ENCODE data around the gene PGD.

The PGD gene

DNA sequence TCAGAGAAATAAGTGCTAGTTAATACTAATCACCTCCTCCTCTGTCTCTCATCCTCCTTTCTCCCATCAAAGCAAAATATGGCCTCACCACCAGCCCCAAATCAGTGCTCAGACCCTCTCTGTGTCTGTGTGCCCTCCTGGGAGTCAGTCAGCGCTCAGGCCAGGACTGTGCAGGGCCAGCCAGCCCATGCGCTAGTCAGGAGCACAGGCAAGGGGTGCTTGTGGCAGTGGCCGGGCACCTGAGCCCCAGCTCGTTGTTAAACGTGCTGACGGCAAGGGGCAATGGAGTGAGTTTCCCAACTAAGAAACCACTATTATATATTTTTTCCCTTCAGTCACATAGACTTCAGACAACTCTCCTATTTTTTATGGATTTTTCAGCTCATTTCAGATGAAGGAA lies 19.2 kb upstream of the PGD start:
- Histone ChIP-seq H3K4me1 (ENCODE audit: control insufficient read depth, insufficient read depth, low read length, poor library complexity, severe bottlenecking) (no peaks in the 10 kb centered on the region), H3K4me3 (ENCODE audit: insufficient read depth, low read depth, low read length, poor library complexity, severe bottlenecking) (no peak overlapping the region), H3K36me3 (ENCODE audit: control insufficient read depth, insufficient read depth, low read length) (peaks cover 5% of the 10 kb centered on the region), H3K27me3 (replicated peaks; ENCODE audit: control insufficient read depth, insufficient read depth, low read length, poor library complexity, severe bottlenecking) (no peaks in the 10 kb centered on the region), H3K9me3 (ENCODE audit: control insufficient read depth, low read length) (no peaks in the 10 kb centered on the region), H3K27ac (ENCODE audit: insufficient read depth, low read length, poor library complexity, severe bottlenecking) (no peak overlapping the region)
- DNase-seq, result no peak

DNA sequence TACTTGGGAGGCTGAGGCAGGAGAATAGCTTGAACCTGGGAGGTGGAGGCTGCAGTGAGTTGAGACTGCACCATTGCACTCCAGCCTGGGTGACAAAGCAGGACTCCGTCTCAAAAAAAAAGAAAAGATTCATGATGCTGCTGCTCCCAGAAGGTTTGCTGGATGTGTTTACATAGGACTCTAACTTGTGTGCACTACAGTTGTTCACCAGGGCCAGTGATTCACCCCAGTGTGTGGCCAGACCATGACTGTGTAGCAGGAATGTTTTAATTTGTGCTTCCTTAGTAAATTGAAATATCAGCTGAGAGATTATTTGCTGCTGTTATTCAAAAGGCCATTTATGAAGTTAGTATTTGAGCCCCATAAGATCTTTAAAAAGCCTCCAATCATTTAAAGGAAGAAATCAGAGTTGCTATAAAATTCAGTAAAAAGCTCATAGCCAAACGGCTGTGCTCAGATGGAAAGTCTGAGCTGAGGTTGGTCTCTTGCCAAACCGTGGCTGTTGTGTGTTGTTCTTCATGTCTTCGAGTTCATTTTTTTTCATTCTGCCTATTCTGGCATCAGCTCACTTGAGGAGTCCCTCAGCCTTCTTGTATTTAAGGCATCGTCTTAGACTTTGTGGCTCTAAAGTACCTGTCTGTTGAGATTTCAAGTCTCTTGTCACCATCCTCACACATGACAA lies 18.1 kb upstream of the PGD start:
- no peak for DNase-seq
- H3K4me3 ChIP-seq (ENCODE audit: insufficient read depth, low read depth, low read length, poor library complexity, severe bottlenecking), result no peak overlapping the region
- no peaks in the 10 kb centered on the region for H3K9me3 ChIP-seq (ENCODE audit: control insufficient read depth, low read length)
- H3K27ac ChIP-seq (ENCODE audit: insufficient read depth, low read length, poor library complexity, severe bottlenecking), result no peak overlapping the region
- H3K27me3 ChIP-seq (replicated peaks; ENCODE audit: control insufficient read depth, insufficient read depth, low read length, poor library complexity, severe bottlenecking), result no peaks in the 10 kb centered on the region
- no peaks in the 10 kb centered on the region for H3K4me1 ChIP-seq (ENCODE audit: control insufficient read depth, insufficient read depth, low read length, poor library complexity, severe bottlenecking)
- H3K36me3 ChIP-seq (ENCODE audit: control insufficient read depth, insufficient read depth, low read length), result no peaks in the 10 kb centered on the region

- Histone ChIP-seq H3K9me3 (ENCODE audit: control insufficient read depth, low read length) (no peaks in the 10 kb centered on the region), H3K27ac (ENCODE audit: insufficient read depth, low read length, poor library complexity, severe bottlenecking) (no peak overlapping the region), H3K4me1 (ENCODE audit: control insufficient read depth, insufficient read depth, low read length, poor library complexity, severe bottlenecking) (no peaks in the 10 kb centered on the region), H3K4me3 (ENCODE audit: insufficient read depth, low read depth, low read length, poor library complexity, severe bottlenecking) (no peak overlapping the region), H3K36me3 (ENCODE audit: control insufficient read depth, insufficient read depth, low read length) (no peaks in the 10 kb centered on the region), H3K27me3 (replicated peaks; ENCODE audit: control insufficient read depth, insufficient read depth, low read length, poor library complexity, severe bottlenecking) (no peaks in the 10 kb centered on the region)
- no peak for DNase-seq
Measured at GRCh38 chr1:10383630-10384029, 15.2 kb upstream of the PGD start.

- H3K27ac ChIP-seq (ENCODE audit: insufficient read depth, low read length, poor library complexity, severe bottlenecking), result no peak overlapping the region
- H3K9me3 ChIP-seq (ENCODE audit: control insufficient read depth, low read length), result no peaks in the 10 kb centered on the region
- DNase-seq, result no peak
- H3K4me1 ChIP-seq (ENCODE audit: control insufficient read depth, insufficient read depth, low read length, poor library complexity, severe bottlenecking), result no peaks in the 10 kb centered on the region
- H3K27me3 ChIP-seq (replicated peaks; ENCODE audit: control insufficient read depth, insufficient read depth, low read length, poor library complexity, severe bottlenecking), result no peaks in the 10 kb centered on the region
- H3K36me3 ChIP-seq (ENCODE audit: control insufficient read depth, insufficient read depth, low read length), result no peaks in the 10 kb centered on the region
- no peak overlapping the region for H3K4me3 ChIP-seq (ENCODE audit: insufficient read depth, low read depth, low read length, poor library complexity, severe bottlenecking)
Measured at GRCh38 chr1:10384219-10384618, 14.6 kb upstream of the PGD start.

GRCh38 chr1:10386761-10387676 lies 11.8 kb upstream of the PGD start:
- Histone ChIP-seq H3K36me3 (ENCODE audit: control insufficient read depth, insufficient read depth, low read length) (no peaks in the 10 kb centered on the region), H3K27me3 (replicated peaks; ENCODE audit: control insufficient read depth, insufficient read depth, low read length, poor library complexity, severe bottlenecking) (no peaks in the 10 kb centered on the region), H3K4me1 (ENCODE audit: control insufficient read depth, insufficient read depth, low read length, poor library complexity, severe bottlenecking) (no peaks in the 10 kb centered on the region), H3K9me3 (ENCODE audit: control insufficient read depth, low read length) (no peaks in the 10 kb centered on the region), H3K27ac (ENCODE audit: insufficient read depth, low read length, poor library complexity, severe bottlenecking) (no peak overlapping the region), H3K4me3 (ENCODE audit: insufficient read depth, low read depth, low read length, poor library complexity, severe bottlenecking) (no peak overlapping the region)
- no peak for DNase-seq

- no peaks in the 10 kb centered on the region for H3K36me3 ChIP-seq (ENCODE audit: control insufficient read depth, insufficient read depth, low read length)
- no peaks in the 10 kb centered on the region for H3K27me3 ChIP-seq (replicated peaks; ENCODE audit: control insufficient read depth, insufficient read depth, low read length, poor library complexity, severe bottlenecking)
- no peak for DNase-seq
- H3K4me1 ChIP-seq (ENCODE audit: control insufficient read depth, insufficient read depth, low read length, poor library complexity, severe bottlenecking), result no peaks in the 10 kb centered on the region
- no peaks in the 10 kb centered on the region for H3K9me3 ChIP-seq (ENCODE audit: control insufficient read depth, low read length)
- no peak overlapping the region for H3K27ac ChIP-seq (ENCODE audit: insufficient read depth, low read length, poor library complexity, severe bottlenecking)
- no peak overlapping the region for H3K4me3 ChIP-seq (ENCODE audit: insufficient read depth, low read depth, low read length, poor library complexity, severe bottlenecking)
Measured at GRCh38 chr1:10387677-10388386, 11.0 kb upstream of the PGD start.

- H3K27ac ChIP-seq (ENCODE audit: insufficient read depth, low read length, poor library complexity, severe bottlenecking), result no peak overlapping the region
- H3K4me1 ChIP-seq (ENCODE audit: control insufficient read depth, insufficient read depth, low read length, poor library complexity, severe bottlenecking), result no peaks in the 10 kb centered on the region
- H3K4me3 ChIP-seq (ENCODE audit: insufficient read depth, low read depth, low read length, poor library complexity, severe bottlenecking), result no peak overlapping the region
- no peak for DNase-seq
- H3K36me3 ChIP-seq (ENCODE audit: control insufficient read depth, insufficient read depth, low read length), result no peaks in the 10 kb centered on the region
- no peaks in the 10 kb centered on the region for H3K27me3 ChIP-seq (replicated peaks; ENCODE audit: control insufficient read depth, insufficient read depth, low read length, poor library complexity, severe bottlenecking)
- no peaks in the 10 kb centered on the region for H3K9me3 ChIP-seq (ENCODE audit: control insufficient read depth, low read length)
Measured at GRCh38 chr1:10388387-10388715, 10.5 kb upstream of the PGD start.

GRCh38 chr1:10389271-10389973 lies 9.4 kb upstream of the PGD start:
- H3K27me3 ChIP-seq (replicated peaks; ENCODE audit: control insufficient read depth, insufficient read depth, low read length, poor library complexity, severe bottlenecking), result no peaks in the 10 kb centered on the region
- no peaks in the 10 kb centered on the region for H3K4me1 ChIP-seq (ENCODE audit: control insufficient read depth, insufficient read depth, low read length, poor library complexity, severe bottlenecking)
- no peak overlapping the region for H3K27ac ChIP-seq (ENCODE audit: insufficient read depth, low read length, poor library complexity, severe bottlenecking)
- DNase-seq, result no peak
- H3K9me3 ChIP-seq (ENCODE audit: control insufficient read depth, low read length), result no peaks in the 10 kb centered on the region
- H3K4me3 ChIP-seq (ENCODE audit: insufficient read depth, low read depth, low read length, poor library complexity, severe bottlenecking), result no peak overlapping the region
- H3K36me3 ChIP-seq (ENCODE audit: control insufficient read depth, insufficient read depth, low read length), result no peaks in the 10 kb centered on the region

DNA sequence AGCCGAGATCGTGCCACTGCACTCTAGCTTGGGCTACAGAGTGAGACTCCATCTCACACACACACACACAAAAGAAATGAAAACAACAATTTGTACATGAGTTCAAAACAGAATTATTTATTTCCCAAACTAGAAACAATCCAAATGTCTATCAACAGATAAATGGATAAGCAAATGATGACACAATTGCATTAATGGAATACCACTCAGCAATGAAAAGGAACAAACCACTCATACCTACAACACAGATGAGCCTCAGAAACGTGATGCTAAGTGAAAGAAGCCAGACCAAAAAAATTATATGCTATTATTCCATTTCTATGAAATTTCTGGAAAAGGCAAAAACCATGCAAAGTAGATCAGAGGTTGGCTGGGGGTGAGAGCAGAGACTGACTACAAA lies 2.0 kb upstream of the PGD start:
- Histone ChIP-seq H3K27me3 (replicated peaks; ENCODE audit: control insufficient read depth, insufficient read depth, low read length, poor library complexity, severe bottlenecking) (no peaks in the 10 kb centered on the region), H3K36me3 (ENCODE audit: control insufficient read depth, insufficient read depth, low read length) (no peaks in the 10 kb centered on the region), H3K4me3 (ENCODE audit: insufficient read depth, low read depth, low read length, poor library complexity, severe bottlenecking) (no peak overlapping the region), H3K27ac (ENCODE audit: insufficient read depth, low read length, poor library complexity, severe bottlenecking) (no peak overlapping the region), H3K9me3 (ENCODE audit: control insufficient read depth, low read length) (no peaks in the 10 kb centered on the region), H3K4me1 (ENCODE audit: control insufficient read depth, insufficient read depth, low read length, poor library complexity, severe bottlenecking) (peaks cover 12% of the 10 kb centered on the region)
- no peak for DNase-seq
